Activated CD4-positive, alpha-beta T cell treated with anti-CD3 and anti-CD28 coated beads for 36 hours (primary cell): ENCODE measurements around the gene CALM1. TPM values are rescaled to one million over a fixed set of nuclear protein-coding genes. Genes with fewer than 3 reads are reported as not detected.
"Not testable (repeated sequence)": the region's sequence is repeated elsewhere in the genome, so short reads cannot be mapped to it uniquely, and the experiment has no call there.

Experiments
- ATAC-seq: fragments of 200-7000 bp; cut with Tn5 transposase; one replicate; pipeline ENCODE4 v1.10.0; 2021; ENCODE audit warnings: mild to moderate bottlenecking, moderate library complexity
- CTCF ChIA-PET: fragments of 350-600 bp; sonication (Branson Sonifier 250); formaldehyde crosslinking; loops from one replicate; lab custom pipeline; 2021; ENCODE audit warnings: antibody characterized with exemption; lab: Charles Lee
- POLR2A ChIA-PET: fragments of 350-600 bp; sonication (Branson Sonifier 250); formaldehyde crosslinking; loops from one replicate; lab custom pipeline; 2021; ENCODE audit warnings: antibody characterized with exemption, inconsistent platforms; lab: Charles Lee
- DNase-seq: peaks from one replicate; pipeline ENCODE4 v3.0.0-alpha.2; 2020
- H3K27ac Mint-ChIP-seq: one replicate; pipeline ENCODE4 v1.8.0; 2021; ENCODE audit warnings: mixed read lengths
- H3K27me3 Mint-ChIP-seq: one replicate; pipeline ENCODE4 v1.8.0; 2021; ENCODE audit warnings: mixed read lengths
- H3K36me3 Mint-ChIP-seq: one replicate; pipeline ENCODE4 v1.8.0; 2021; ENCODE audit warnings: low read depth, mixed read lengths
- H3K4me1 Mint-ChIP-seq: one replicate; pipeline ENCODE4 v1.8.0; 2021; ENCODE audit warnings: mixed read lengths
- H3K4me3 Mint-ChIP-seq: one replicate; pipeline ENCODE4 v1.8.0; 2021; ENCODE audit warnings: mild to moderate bottlenecking, moderate library complexity, mixed read lengths
- H3K9me3 Mint-ChIP-seq: one replicate; pipeline ENCODE4 v1.8.0; 2021; ENCODE audit warnings: low read depth, mixed read lengths
- intact Hi-C, 2 experiments: fragments of 100-400 bp; cut with DNase I in 1 of 2; cut with micrococcal nuclease in 1 of 2; formaldehyde crosslinking; loops; one replicate each; pipeline versions ENCODE4 v1.14.2 to v1.15.1; 2022 to 2024; cut with DNase I, micrococcal nuclease
- total RNA-seq, 2 experiments: library from RNA; stranded (reverse); gene quantifications; one replicate each; pipeline ENCODE4 v1.2.3, GENCODE V29; 2021

The CALM1 gene
- total RNA-seq, 2 experiments from 2014 or later: 510 to 518 TPM

GRCh38 chr14:90383126-90383730 lies 13.6 kb upstream of the CALM1 start:
- ChIA-PET POLR2A (interaction anchor here (0.5 to 4.0 kb wide), 10 partner anchors 13 to 732 kb away, joined by 3 to 36 read pairs (median 4); partner anchors contain the start of gene CALM1), CTCF (interaction anchor here (0.6 to 2.4 kb wide), 11 partner anchors 8 to 375 kb away, joined by 3 to 10 read pairs (median 4); partner anchors contain the start of gene CALM1)
- H3K4me1 Mint-ChIP-seq: peaks cover 27% of the 10 kb centered on the region
- no peak overlapping the region for H3K4me3 Mint-ChIP-seq
- H3K27ac Mint-ChIP-seq: no peak overlapping the region
- ATAC-seq (peak; percentile 89), DNase-seq (peak; percentile 99)
- no peaks in the 10 kb centered on the region for H3K36me3 Mint-ChIP-seq
- H3K27me3 Mint-ChIP-seq: no peaks in the 10 kb centered on the region
- intact Hi-C loops: loop anchor here (1.0 to 10.0 kb wide), 17 partner anchors 13 to 1034 kb away; partner anchors contain the start of genes PSMC1 (in 2 of the 2), CALM1 (in 1 of the 2), CCDC88C (in 1 of the 2) and FOXN3 (in 1 of the 2)
- no peaks in the 10 kb centered on the region for H3K9me3 Mint-ChIP-seq

- intact Hi-C loops: loop anchor here (1.0 to 10.0 kb wide), 17 partner anchors 12 to 1033 kb away; partner anchors contain the start of genes PSMC1 (in 2 of the 2), CALM1 (in 1 of the 2), CCDC88C (in 1 of the 2) and FOXN3 (in 1 of the 2)
- peak; percentile 22 for ATAC-seq
Measured at GRCh38 chr14:90383731-90384542, 12.9 kb upstream of the CALM1 start.

GRCh38 chr14:90384543-90384911 lies 12.3 kb upstream of the CALM1 start:
- ATAC-seq (peak; percentile 25), DNase-seq (no peak)
- Mint-ChIP-seq H3K27ac (no peak overlapping the region), H3K4me1 (peaks cover 40% of the 10 kb centered on the region), H3K27me3 (no peaks in the 10 kb centered on the region), H3K9me3 (no peaks in the 10 kb centered on the region), H3K36me3 (no peaks in the 10 kb centered on the region), H3K4me3 (no peak overlapping the region)
- ChIA-PET POLR2A (interaction anchor here (0.6 to 4.0 kb wide), 7 partner anchors 9 to 731 kb away, joined by 3 to 36 read pairs (median 4); partner anchors contain the start of gene CALM1), CTCF (interaction anchor here (0.6 to 3.1 kb wide), 6 partner anchors 8 to 1032 kb away, joined by 3 to 17 read pairs (median 4); partner anchors contain the start of gene CALM1)
- intact Hi-C loops: loop anchor here (5.0 to 10.0 kb wide), 9 partner anchors 127 to 1033 kb away; partner anchors contain the start of genes CCDC88C (in 1 of the 2), FOXN3 (in 1 of the 2), PSMC1 (in 1 of the 2) and TDP1 (in 1 of the 2)

More at GRCh38 chr14:90383731-90384542, 12.9 kb upstream of the CALM1 start:
- Mint-ChIP-seq H3K4me3 (no peak overlapping the region), H3K27ac (no peak overlapping the region), H3K36me3 (no peaks in the 10 kb centered on the region), H3K27me3 (no peaks in the 10 kb centered on the region), H3K4me1 (peaks cover 34% of the 10 kb centered on the region), H3K9me3 (no peaks in the 10 kb centered on the region)
- DNase-seq: peak; percentile 73
- POLR2A ChIA-PET: interaction anchor here (0.6 to 4.0 kb wide), 8 partner anchors 9 to 731 kb away, joined by 3 to 36 read pairs (median 4); partner anchors contain the start of gene CALM1
- CTCF ChIA-PET: interaction anchor here (0.5 to 1.6 kb wide), 7 partner anchors 9 to 1032 kb away, joined by 3 to 8 read pairs (median 4); partner anchors contain the start of gene CALM1

- no peak overlapping the region for H3K4me3 Mint-ChIP-seq
- CTCF ChIA-PET: interaction anchor here (1.4 to 3.1 kb wide), 2 partner anchors 13 to 17 kb away, joined by 5 to 17 read pairs; no protein-coding TSS in a partner anchor
- no peaks in the 10 kb centered on the region for H3K36me3 Mint-ChIP-seq
- no peaks in the 10 kb centered on the region for H3K9me3 Mint-ChIP-seq
- POLR2A ChIA-PET: no interaction called here
- no peak for ATAC-seq
- H3K4me1 Mint-ChIP-seq: peaks cover 41% of the 10 kb centered on the region
- H3K27me3 Mint-ChIP-seq: no peaks in the 10 kb centered on the region
- H3K27ac Mint-ChIP-seq: no peak overlapping the region
- intact Hi-C loops: loop anchor here in 1 of 2 experiments (10.0 kb wide), 1 partner anchor 578 kb away; no protein-coding TSS in a partner anchor
- DNase-seq: no peak
Measured at GRCh38 chr14:90386321-90386720, 10.5 kb upstream of the CALM1 start.

GRCh38 chr14:90387206-90387760 lies 9.5 kb upstream of the CALM1 start:
- no peak for DNase-seq
- intact Hi-C loops: loop anchor here in 1 of 2 experiments (10.0 kb wide), 1 partner anchor 578 kb away; no protein-coding TSS in a partner anchor
- Mint-ChIP-seq H3K27ac (no peak overlapping the region), H3K9me3 (no peaks in the 10 kb centered on the region), H3K36me3 (no peaks in the 10 kb centered on the region), H3K4me1 (peaks cover 41% of the 10 kb centered on the region), H3K27me3 (no peaks in the 10 kb centered on the region), H3K4me3 (no peak overlapping the region)
- ChIA-PET CTCF (interaction anchor here (3.1 kb wide), 1 partner anchor 12 kb away, joined by 17 read pairs; no protein-coding TSS in a partner anchor), POLR2A (interaction anchor here (0.6 kb wide), 1 partner anchor 58 kb away, joined by 3 read pairs; no protein-coding TSS in a partner anchor)
- no peak for ATAC-seq

GRCh38 chr14:90388437-90388836 lies 8.4 kb upstream of the CALM1 start:
- H3K36me3 Mint-ChIP-seq: no peaks in the 10 kb centered on the region
- DNase-seq (peak; percentile 47), ATAC-seq (no peak)
- H3K27me3 Mint-ChIP-seq: no peaks in the 10 kb centered on the region
- H3K4me3 Mint-ChIP-seq: no peak overlapping the region
- H3K27ac Mint-ChIP-seq: peak overlapping the region; percentile 67
- CTCF ChIA-PET: interaction anchor here (1.2 kb wide), 1 partner anchor 303 kb away, joined by 3 read pairs; no protein-coding TSS in a partner anchor
- no peaks in the 10 kb centered on the region for H3K9me3 Mint-ChIP-seq
- intact Hi-C loops: loop anchor here in 1 of 2 experiments (10.0 kb wide), 1 partner anchor 576 kb away; no protein-coding TSS in a partner anchor
- H3K4me1 Mint-ChIP-seq: peaks cover 41% of the 10 kb centered on the region
- POLR2A ChIA-PET: no interaction called here

GRCh38 chr14:90388982-90389381 lies 7.8 kb upstream of the CALM1 start:
- H3K27ac Mint-ChIP-seq: peak overlapping the region; percentile 45
- ChIA-PET CTCF (interaction anchor here (1.2 kb wide), 1 partner anchor 302 kb away, joined by 3 read pairs; no protein-coding TSS in a partner anchor), POLR2A (no interaction called here)
- peak; percentile 50 for ATAC-seq
- no peaks in the 10 kb centered on the region for H3K27me3 Mint-ChIP-seq
- no peaks in the 10 kb centered on the region for H3K36me3 Mint-ChIP-seq
- H3K9me3 Mint-ChIP-seq: no peaks in the 10 kb centered on the region
- H3K4me3 Mint-ChIP-seq: no peak overlapping the region
- intact Hi-C loops: loop anchor here in 1 of 2 experiments (10.0 kb wide), 1 partner anchor 576 kb away; no protein-coding TSS in a partner anchor
- peaks cover 40% of the 10 kb centered on the region for H3K4me1 Mint-ChIP-seq
- DNase-seq: no peak

GRCh38 chr14:90393966-90394365 lies 2.9 kb upstream of the CALM1 start:
- peaks cover 14% of the 10 kb centered on the region for H3K4me1 Mint-ChIP-seq
- intact Hi-C loops: loop anchor here in 1 of 2 experiments (10.0 kb wide), 1 partner anchor 1121 kb away; the partner anchor contains the start of gene PPP4R3A
- no peaks in the 10 kb centered on the region for H3K27me3 Mint-ChIP-seq
- ChIA-PET POLR2A (interaction anchor here (1.0 kb wide), 1 partner anchor 10 kb away, joined by 3 read pairs; no protein-coding TSS in a partner anchor), CTCF (interaction anchor here (0.6 to 2.8 kb wide), 2 partner anchors 12 to 77 kb away, joined by 3 to 10 read pairs; no protein-coding TSS in a partner anchor)
- H3K4me3 Mint-ChIP-seq: no peak overlapping the region
- no peaks in the 10 kb centered on the region for H3K9me3 Mint-ChIP-seq
- DNase-seq (no peak), ATAC-seq (no peak)
- H3K36me3 Mint-ChIP-seq: peaks cover 6% of the 10 kb centered on the region
- H3K27ac Mint-ChIP-seq: no peak overlapping the region

- DNase-seq, H3K9me3 Mint-ChIP-seq, H3K27me3 Mint-ChIP-seq, ATAC-seq, H3K4me3 Mint-ChIP-seq, H3K27ac Mint-ChIP-seq, H3K36me3 Mint-ChIP-seq: not testable (repeated sequence)
- CTCF ChIA-PET: interaction anchor here (1.3 to 2.8 kb wide), 2 partner anchors 11 to 13 kb away, joined by 4 to 10 read pairs; no protein-coding TSS in a partner anchor
- POLR2A ChIA-PET: interaction anchor here (3.5 kb wide), 1 partner anchor 11 kb away, joined by 36 read pairs; no protein-coding TSS in a partner anchor
- peaks cover 10% of the 10 kb centered on the region for H3K4me1 Mint-ChIP-seq
- intact Hi-C loops: loop anchor here in 1 of 2 experiments (5.0 to 10.0 kb wide), 5 partner anchors 668 to 1120 kb away; partner anchors contain the start of genes CCDC88C, FOXN3, PPP4R3A and RPS6KA5
Measured at GRCh38 chr14:90394782-90395181, 2.0 kb upstream of the CALM1 start.
